Trophoblast cell (in vitro differentiated cells and primary cell): ENCODE results near the gene BRD1.

ENCODE experiments used
- DNase-seq, 2 donors: peaks; one replicate each; pipeline ENCODE4 v3.0.0-alpha.2; 2016
- H2AFZ ChIP-seq: 2 replicates; pipeline ENCODE4 v1.6.1; 2013; ENCODE audit warnings: low read length, moderate library complexity, mild to moderate bottlenecking; ENCODE audit not compliant: insufficient read depth, poor library complexity
- H2AK5ac ChIP-seq: 2 replicates; pipeline ENCODE4 v1.6.1; 2013; ENCODE audit warnings: mild to moderate bottlenecking, low read length
- H2BK120ac ChIP-seq: 2 replicates; pipeline ENCODE4 v1.6.1; 2013; ENCODE audit warnings: low read length, mild to moderate bottlenecking, moderate library complexity; ENCODE audit not compliant: insufficient read depth, poor library complexity
- H2BK12ac ChIP-seq: 2 replicates; pipeline ENCODE4 v1.6.1; 2013; ENCODE audit warnings: mild to moderate bottlenecking, low read length, moderate library complexity
- H2BK5ac ChIP-seq: 2 replicates; pipeline ENCODE4 v1.6.1; 2013; ENCODE audit warnings: low read length, low read depth, moderate library complexity, mild to moderate bottlenecking; ENCODE audit not compliant: poor library complexity
- H3K14ac ChIP-seq: 2 replicates; pipeline ENCODE4 v1.6.1; 2013; ENCODE audit warnings: mild to moderate bottlenecking, low read length
- H3K18ac ChIP-seq: 2 replicates; pipeline ENCODE4 v1.6.1; 2013; ENCODE audit warnings: mild to moderate bottlenecking, low read length
- H3K23ac ChIP-seq: 2 replicates; pipeline ENCODE4 v1.6.1; 2013; ENCODE audit warnings: low read length
- H3K27ac ChIP-seq: 2 replicates; pipeline ENCODE4 v1.5.1; 2013; ENCODE audit warnings: low read depth, mild to moderate bottlenecking, inconsistent platforms, low read length, moderate library complexity
- H3K27me3 ChIP-seq: 2 replicates; pipeline ENCODE4 v1.6.1; 2013; ENCODE audit warnings: inconsistent platforms, mild to moderate bottlenecking, low read length, moderate library complexity; ENCODE audit not compliant: insufficient read depth
- H3K36me3 ChIP-seq, 2 experiments: 1 replicate in 1 of 2; 2 replicates in 1 of 2; pipeline ENCODE4 v1.6.1; 2013; ENCODE audit warnings: low read length in 2 of 2, mild to moderate bottlenecking in 2 of 2, moderate library complexity in 1 of 2; ENCODE audit not compliant: insufficient read depth in 2 of 2, control insufficient read depth in 1 of 2
- H3K4ac ChIP-seq: 2 replicates; pipeline ENCODE4 v1.6.1; 2013; ENCODE audit warnings: low read depth, mild to moderate bottlenecking, low read length, moderate library complexity
- H3K4me1 ChIP-seq, 2 experiments: 1 replicate in 1 of 2; 2 replicates in 1 of 2; pipeline ENCODE4 v1.6.1; 2013; ENCODE audit warnings: low read length in 2 of 2, mild to moderate bottlenecking in 2 of 2, moderate library complexity in 1 of 2; ENCODE audit not compliant: insufficient read depth in 2 of 2, control insufficient read depth in 1 of 2
- H3K4me2 ChIP-seq: 2 replicates; pipeline ENCODE4 v1.6.1; 2013; ENCODE audit warnings: inconsistent platforms, mild to moderate bottlenecking, low read length, moderate library complexity
- H3K4me3 ChIP-seq: 2 replicates; pipeline ENCODE4 v1.5.1; 2013; ENCODE audit warnings: mild to moderate bottlenecking, low read depth, low read length, inconsistent platforms
- H3K79me1 ChIP-seq: one replicate; pipeline ENCODE4 v1.6.1; 2013; ENCODE audit warnings: low read length
- H3K79me2 ChIP-seq: 2 replicates; pipeline ENCODE4 v1.6.1; 2013; ENCODE audit warnings: low read length, mild to moderate bottlenecking; ENCODE audit not compliant: control insufficient read depth, insufficient read depth, poor library complexity
- H3K9ac ChIP-seq: 2 replicates; pipeline ENCODE4 v1.6.1; 2013; ENCODE audit warnings: mild to moderate bottlenecking, low read length
- H3K9me3 ChIP-seq: 2 replicates; pipeline ENCODE4 v1.6.1; 2013; ENCODE audit warnings: low read depth, mild to moderate bottlenecking, control low read depth, inconsistent platforms, low read length; ENCODE audit not compliant: insufficient read depth
- H4K12ac ChIP-seq: 2 replicates; pipeline ENCODE4 v1.6.1; 2013; ENCODE audit warnings: low read depth, mild to moderate bottlenecking, low read length, moderate library complexity
- H4K8ac ChIP-seq: 2 replicates; pipeline ENCODE4 v1.6.1; 2013; ENCODE audit warnings: low read depth, mild to moderate bottlenecking, low read length, moderate library complexity
- H4K91ac ChIP-seq: one replicate; pipeline ENCODE4 v1.6.1; 2013; ENCODE audit warnings: low read depth, mild to moderate bottlenecking, low read length, moderate library complexity
- WGBS: extraction: QIAGEN DNeasy Blood & Tissue Kit; methylation state at CpG from one replicate; pipeline ENCODE4 v1.1.7; 2013; ENCODE audit warnings: missing lambda C conversion rate; ENCODE audit not compliant: insufficient read length, insufficient coverage; ENCODE audit errors: extremely low coverage; 5-methylcytosine and 5-hydroxymethylcytosine counted together

Gene BRD1

DNA sequence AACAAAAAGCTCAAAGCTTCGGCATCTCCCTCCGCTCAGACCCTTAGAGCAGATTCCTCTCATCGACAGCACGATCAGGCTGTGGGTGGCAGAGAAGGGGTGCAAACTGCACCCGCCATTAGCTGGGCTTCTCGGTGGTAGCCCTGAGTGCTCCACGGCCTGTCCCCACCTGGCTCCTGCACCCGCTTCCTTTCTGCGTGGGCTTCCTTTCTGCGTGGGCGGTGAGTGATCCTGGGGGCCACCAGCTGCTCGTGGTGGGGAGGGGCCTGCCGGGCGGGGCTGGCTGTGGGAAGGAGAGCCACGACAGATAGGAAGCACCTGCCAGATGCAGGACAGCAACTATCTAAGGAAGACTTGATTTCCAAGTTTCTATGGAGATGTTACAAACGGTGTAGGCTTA lies 55.0 kb downstream of the BRD1 start:
- Histone ChIP-seq H3K14ac (no peak overlapping the region), H3K27me3 (no peaks in the 10 kb centered on the region), H4K12ac (no peak overlapping the region), H3K4ac (no peak overlapping the region), H3K36me3 (peaks cover 45 to 46% of the 10 kb centered on the region in 2 experiments), H3K9ac (no peak overlapping the region), H3K23ac (no peak overlapping the region), H2BK5ac (no peak overlapping the region), H4K91ac (no peak overlapping the region), H2BK12ac (no peak overlapping the region), H2AK5ac (no peak overlapping the region), H4K8ac (no peak overlapping the region), H2BK120ac (no peak overlapping the region), H3K27ac (no peak overlapping the region), H3K4me3 (no peak overlapping the region), H3K4me2 (no peak overlapping the region), H2AFZ (no peak overlapping the region), H3K79me1 (no peaks in the 10 kb centered on the region), H3K79me2 (no peaks in the 10 kb centered on the region), H3K9me3 (peaks cover 1% of the 10 kb centered on the region), H3K18ac (no peak overlapping the region), H3K4me1 (peaks cover 0 to 4% of the 10 kb centered on the region in 2 experiments)
- no peak for DNase-seq
- WGBS, result no CpG with 5 or more reads among the region's 16 CpGs

DNA sequence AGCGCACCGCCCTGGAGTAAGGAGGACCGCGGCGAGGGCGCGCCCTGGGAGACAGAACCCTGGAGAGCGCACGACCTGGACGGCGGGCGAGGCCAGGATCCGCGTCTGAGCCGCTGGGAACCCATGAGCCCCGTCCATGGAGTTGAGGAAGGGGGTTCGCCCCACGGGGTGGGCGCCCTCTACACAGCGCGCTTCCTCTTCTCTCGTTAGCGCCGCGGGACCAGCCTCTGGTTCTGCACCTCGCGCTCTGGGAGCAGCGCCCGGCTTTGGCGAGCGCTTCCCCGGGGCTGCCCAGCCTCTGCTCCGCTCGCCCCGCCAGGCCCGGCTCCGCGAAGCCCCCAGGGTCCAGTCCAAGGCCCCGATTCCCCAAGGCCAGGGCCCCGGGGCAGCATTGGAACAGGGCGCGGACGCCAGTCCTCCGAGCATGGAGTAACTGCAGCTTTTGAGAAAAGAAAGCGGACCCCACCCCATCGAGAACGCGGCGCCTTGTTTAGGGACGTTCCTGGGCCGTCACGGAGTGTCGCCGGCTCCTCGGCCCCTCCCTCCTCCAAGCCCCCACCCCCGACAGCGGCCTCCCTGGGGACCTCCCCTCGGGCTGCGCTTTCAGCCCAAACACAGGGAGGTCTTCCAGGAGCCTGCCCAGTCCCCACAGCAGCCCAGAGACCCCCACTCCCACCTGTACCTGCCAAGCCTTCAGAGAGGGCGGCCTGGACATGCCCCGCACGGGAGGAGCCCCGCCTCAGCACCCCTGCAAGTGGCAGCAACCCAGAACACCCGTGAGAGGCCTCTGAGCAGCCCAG lies 56.2 kb downstream of the BRD1 start:
- Histone ChIP-seq H2BK12ac (no peak overlapping the region), H3K18ac (no peak overlapping the region), H3K79me2 (no peaks in the 10 kb centered on the region), H3K9ac (no peak overlapping the region), H2BK120ac (no peak overlapping the region), H4K91ac (no peak overlapping the region), H3K4me2 (no peak overlapping the region), H3K27me3 (no peaks in the 10 kb centered on the region), H3K4me3 (no peak overlapping the region), H3K27ac (no peak overlapping the region), H3K4me1 (peaks cover 0 to 4% of the 10 kb centered on the region in 2 experiments), H3K14ac (no peak overlapping the region), H4K12ac (no peak overlapping the region), H3K79me1 (no peaks in the 10 kb centered on the region), H2BK5ac (no peak overlapping the region), H3K9me3 (peaks cover 1% of the 10 kb centered on the region), H3K23ac (no peak overlapping the region), H2AFZ (no peak overlapping the region), H3K4ac (no peak overlapping the region), H2AK5ac (no peak overlapping the region), H3K36me3 (peaks cover 34% of the 10 kb centered on the region in 2 experiments), H4K8ac (no peak overlapping the region)
- no peak for DNase-seq
- WGBS, result no CpG with 5 or more reads among the region's 64 CpGs

DNA sequence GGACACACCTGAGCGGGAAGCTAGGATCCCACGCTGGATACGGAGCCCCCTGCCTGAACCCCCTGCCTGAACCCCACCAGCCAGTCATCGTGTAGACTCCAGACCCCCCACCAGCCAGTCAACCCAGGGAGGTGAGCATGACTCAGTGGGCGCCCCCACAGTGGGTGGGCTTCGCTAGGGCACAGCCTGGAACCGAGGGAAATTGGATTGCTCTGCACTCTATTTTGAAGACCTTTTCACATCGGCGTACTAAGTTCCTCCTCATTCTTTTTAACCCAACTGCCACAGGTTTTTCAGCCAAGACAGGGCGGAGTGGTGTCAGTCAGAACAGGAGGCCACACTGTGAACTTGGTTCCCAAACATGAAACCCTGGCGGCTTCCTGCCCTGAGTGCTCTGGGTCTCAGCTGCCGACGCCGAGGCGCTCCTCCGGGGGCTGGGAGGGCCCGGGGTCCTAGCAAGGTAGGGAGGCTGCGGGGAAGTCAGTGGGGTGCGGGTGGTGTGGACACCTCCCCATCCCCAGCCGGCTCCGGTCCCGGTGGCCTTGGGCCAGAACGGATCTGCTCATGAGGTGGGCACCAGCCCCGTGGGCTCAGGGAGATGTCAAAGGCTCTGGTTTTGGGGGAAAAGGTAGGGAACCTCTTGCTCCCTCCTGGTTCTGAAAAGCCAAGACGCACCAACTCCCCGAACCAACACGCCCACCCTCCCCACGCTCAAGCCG lies 57.0 kb downstream of the BRD1 start:
- Histone ChIP-seq H3K36me3 (peaks cover 26 to 27% of the 10 kb centered on the region in 2 experiments), H2BK12ac (no peak overlapping the region), H3K14ac (no peak overlapping the region), H2AK5ac (no peak overlapping the region), H4K91ac (no peak overlapping the region), H3K27ac (no peak overlapping the region), H2BK5ac (no peak overlapping the region), H2AFZ (no peak overlapping the region), H3K4ac (no peak overlapping the region), H3K9me3 (peaks cover 5% of the 10 kb centered on the region), H2BK120ac (no peak overlapping the region), H4K12ac (no peak overlapping the region), H3K79me1 (no peaks in the 10 kb centered on the region), H3K18ac (no peak overlapping the region), H3K79me2 (no peaks in the 10 kb centered on the region), H3K4me3 (no peak overlapping the region), H3K4me2 (no peak overlapping the region), H3K9ac (no peak overlapping the region), H4K8ac (no peak overlapping the region), H3K4me1 (peaks cover 0 to 4% of the 10 kb centered on the region in 2 experiments), H3K27me3 (no peaks in the 10 kb centered on the region), H3K23ac (no peak overlapping the region)
- peak in 1 of 2 donors; percentile 4 for DNase-seq
- WGBS, result no CpG with 5 or more reads among the region's 29 CpGs

DNA sequence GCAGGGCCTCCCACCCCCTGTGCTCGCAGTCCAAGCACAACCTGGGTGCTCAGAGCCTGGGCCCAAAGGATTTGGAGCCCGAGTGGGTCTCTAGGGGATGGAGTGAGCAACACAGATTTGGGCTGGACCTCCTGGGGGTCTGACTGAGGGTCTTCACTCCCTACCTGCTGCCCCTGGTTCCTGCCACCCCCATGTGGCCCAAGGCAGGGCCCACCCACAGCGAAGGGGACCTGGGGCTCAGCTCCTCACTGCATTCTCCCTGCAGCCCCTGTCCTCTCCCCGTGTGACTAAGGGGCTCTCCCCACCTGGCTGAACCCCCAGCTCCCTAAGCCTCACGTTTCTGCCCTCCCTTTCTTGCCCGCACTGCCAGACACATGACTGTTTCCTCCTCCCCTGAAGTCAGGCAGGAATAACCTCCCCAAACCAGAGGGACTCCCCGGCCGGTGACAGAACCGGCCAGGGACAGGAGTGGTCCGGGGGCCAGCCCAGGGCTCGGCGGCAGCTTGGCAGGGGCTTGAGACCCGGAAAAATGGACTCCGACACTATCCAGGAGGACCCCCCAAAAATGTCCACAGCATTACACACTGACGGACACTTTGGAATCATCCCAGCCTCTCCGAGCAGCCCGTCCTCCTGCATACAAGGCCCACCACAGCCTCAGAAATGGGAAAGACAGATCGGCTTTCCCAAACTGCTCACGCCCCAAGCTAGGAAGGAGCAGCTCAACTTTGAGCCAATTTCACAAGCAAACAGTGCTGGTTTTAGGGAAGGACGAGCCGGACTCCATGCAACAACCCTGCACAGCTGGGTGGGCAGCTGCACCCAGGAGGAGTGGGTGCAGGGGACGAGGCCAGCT lies 57.8 kb downstream of the BRD1 start:
- Histone ChIP-seq H4K8ac (no peak overlapping the region), H3K9me3 (peaks cover 5% of the 10 kb centered on the region), H3K9ac (no peak overlapping the region), H3K4me1 (peaks cover 0 to 4% of the 10 kb centered on the region in 2 experiments), H3K27me3 (no peaks in the 10 kb centered on the region), H3K79me1 (no peaks in the 10 kb centered on the region), H3K14ac (no peak overlapping the region), H4K91ac (no peak overlapping the region), H2AK5ac (no peak overlapping the region), H3K79me2 (no peaks in the 10 kb centered on the region), H3K23ac (no peak overlapping the region), H2BK120ac (no peak overlapping the region), H2BK5ac (no peak overlapping the region), H3K36me3 (peaks cover 19% of the 10 kb centered on the region in 2 experiments), H3K18ac (no peak overlapping the region), H2AFZ (no peak overlapping the region), H3K4me2 (no peak overlapping the region), H4K12ac (no peak overlapping the region), H3K4ac (no peak overlapping the region), H3K4me3 (no peak overlapping the region), H2BK12ac (no peak overlapping the region), H3K27ac (no peak overlapping the region)
- no peak for DNase-seq
- WGBS, result no CpG with 5 or more reads among the region's 22 CpGs
